K562 (cell line): Measurements from ENCODE around the gene WDR62. TPM values are rescaled to one million over a fixed set of nuclear protein-coding genes. Genes with fewer than 3 reads are reported as not detected.

Experiments
- ATAC-seq: fragments of 200-7000 bp; cut with Tn5 transposase; 3 replicates; pipeline ENCODE4 v1.9.1; 2020; ENCODE audit warnings: moderate library complexity
- BruUV-seq: library from RNA; stranded (reverse); fragments of 400-500 nt; replicated peaks from 2 replicates; lab custom pipeline; 2021; lab: Mats Ljungman, UMichigan
- CTCF ChIA-PET: fragments of 300-600 bp; formaldehyde crosslinking; extraction: SDS; loops from one replicate; lab custom pipeline; 2021; ENCODE audit warnings: low intra/inter-chr PET ratio; lab: Yijun Ruan, JAX
- POLR2A ChIA-PET: fragments of 300-600, 350-650 bp; sonication (Branson Sonifier 250); formaldehyde crosslinking; extraction: SDS; loops from one replicate; lab custom pipeline; 2021; ENCODE audit warnings: antibody characterized with exemption, inconsistent platforms; lab: Yijun Ruan, JAX
- DNase-seq, 4 experiments: peaks; one replicate each; pipeline versions ENCODE4 v3.0.0 to v3.0.0-alpha.2; 2011 to 2018; ENCODE audit warnings: low spot score in 3 of 4, mixed read lengths in 3 of 4; ENCODE audit errors: extremely low read depth in 1 of 4
- FAIRE-seq: peaks from 2 replicates; lab custom pipeline; 2011; peaks lifted over from hg19 to GRCh38; lab: Jason Lieb, UNC
- H2AFZ ChIP-seq: 2 replicates; pipeline ENCODE4 v1.6.0; 2011; ENCODE audit warnings: low read depth, low read length, control low read depth, inconsistent platforms
- H3K27ac ChIP-seq: fragments of 200-600 bp; 3 replicates; pipeline ENCODE4 v1.8.0; 2011; ENCODE audit warnings: low read depth, mild to moderate bottlenecking, control low read depth, inconsistent platforms, low read length, moderate library complexity, mixed read lengths; ENCODE audit errors: extremely low read depth
- H3K27me3 ChIP-seq, 2 experiments: fragments of 300-600 bp in 1 of 2; 2 replicates in 1 of 2; 3 replicates in 1 of 2; pipeline versions ENCODE4 v1.6.0 to v1.8.0; 2011; ENCODE audit warnings: inconsistent platforms in 2 of 2, low read length in 2 of 2, mild to moderate bottlenecking in 1 of 2, mixed read lengths in 1 of 2, moderate library complexity in 1 of 2; ENCODE audit not compliant: control insufficient read depth in 2 of 2, insufficient read depth in 2 of 2
- H3K36me3 ChIP-seq: fragments of 300-600 bp; 3 replicates; pipeline ENCODE4 v1.8.0; 2011; ENCODE audit warnings: mild to moderate bottlenecking, low read length, inconsistent platforms; ENCODE audit not compliant: control insufficient read depth, insufficient read depth
- H3K4me1 ChIP-seq, 2 experiments: fragments of 200-600 bp in 1 of 2; replicated peaks in 1 of 2; 2 replicates in 1 of 2; 3 replicates in 1 of 2; pipeline versions ENCODE4 v1.5.1 to v1.8.0; 2011; ENCODE audit warnings: inconsistent platforms in 2 of 2, low read length in 2 of 2, mild to moderate bottlenecking in 1 of 2, mixed read lengths in 1 of 2, moderate library complexity in 1 of 2; ENCODE audit not compliant: control insufficient read depth in 2 of 2, insufficient read depth in 2 of 2
- H3K4me2 ChIP-seq: 2 replicates; pipeline ENCODE4 v1.6.1; 2011; ENCODE audit warnings: low read length, control low read depth, inconsistent platforms, mixed read lengths; ENCODE audit not compliant: insufficient read depth
- H3K4me3 ChIP-seq: fragments of 200-600 bp; sonication (generic), shearing (Covaris generic); 2 replicates; pipeline ENCODE4 v1.5.1; 2016; ENCODE audit warnings: control low read depth, inconsistent platforms
- H3K79me2 ChIP-seq: fragments of 200-600 bp; 3 replicates; pipeline ENCODE4 v1.8.0; 2011; ENCODE audit warnings: low read length, inconsistent platforms; ENCODE audit not compliant: control insufficient read depth, insufficient read depth
- H3K9ac ChIP-seq, 2 experiments: 2 replicates each; pipeline versions ENCODE4 v1.6.0 to v1.6.1; 2011; ENCODE audit warnings: low read depth in 2 of 2, low read length in 2 of 2, control low read depth in 1 of 2, inconsistent platforms in 1 of 2, mild to moderate bottlenecking in 1 of 2, mixed read lengths in 1 of 2; ENCODE audit not compliant: insufficient read depth in 1 of 2
- H3K9me1 ChIP-seq: one replicate; pipeline ENCODE4 v1.6.0; 2011; ENCODE audit warnings: inconsistent platforms, mild to moderate bottlenecking, low read length, moderate library complexity; ENCODE audit not compliant: control insufficient read depth, insufficient read depth
- H3K9me3 ChIP-seq: replicated peaks from 2 replicates; pipeline ENCODE4 v1.5.1; 2011; ENCODE audit warnings: low read depth, low read length, inconsistent platforms; ENCODE audit not compliant: control insufficient read depth, insufficient read depth
- H4K20me1 ChIP-seq: replicated peaks from 2 replicates; pipeline ENCODE4 v1.6.1; 2011; ENCODE audit warnings: low read length, inconsistent platforms, mixed read lengths; ENCODE audit not compliant: control insufficient read depth, insufficient read depth
- BRD4 ChIP-seq: fragments of 200-600 bp; sonication (generic); IDR thresholded peaks from 2 replicates; pipeline ENCODE4 v1.6.1; 2017; ENCODE audit warnings: inconsistent platforms
- GTF2A2 ChIP-seq: IDR thresholded peaks from 2 replicates; pipeline ENCODE4 v1.6.1; 2016; ENCODE audit warnings: mild to moderate bottlenecking, missing genetic modification characterization, missing compliant biosample characterization
- JUN ChIP-seq, 2 experiments: sonication (generic) in 1 of 2; formaldehyde crosslinking in 1 of 2; IDR thresholded peaks; 2 replicates each; pipeline versions ENCODE4 v1.6.1 to v1.8.0; 2012 to 2022; ENCODE audit warnings: borderline replicate concordance in 2 of 2, mild to moderate bottlenecking in 2 of 2, improper control_type of control experiment in 1 of 2, low read depth in 1 of 2, low read length in 1 of 2, missing genetic modification reagents in 1 of 2
- MAX ChIP-seq: sonication (generic); formaldehyde crosslinking; IDR thresholded peaks from 2 replicates; pipeline ENCODE4 v1.9.0; 2022; ENCODE audit warnings: mild to moderate bottlenecking, missing genetic modification reagents
- MCM7 ChIP-seq, 2 experiments: fragments of 450-650 bp; IDR thresholded peaks; 2 replicates each; pipeline ENCODE4 v1.6.1; 2016 to 2018
- NR2C1 ChIP-seq, 2 experiments: fragments of 450-650 bp; IDR thresholded peaks; 2 replicates each; pipeline ENCODE4 v1.6.1; 2017; ENCODE audit warnings: mild to moderate bottlenecking in 2 of 2, antibody characterized with exemption in 1 of 2, inconsistent platforms in 1 of 2, missing compliant biosample characterization in 1 of 2, missing genetic modification characterization in 1 of 2
- PTBP1 ChIP-seq: fragments of 200-400 bp; formaldehyde crosslinking; IDR thresholded peaks from 2 replicates; pipeline ENCODE4 v1.6.1; 2017; ENCODE audit warnings: low read depth, low read length
- SMAD1 ChIP-seq: fragments of 150-350 bp; IDR thresholded peaks from 2 replicates; pipeline ENCODE4 v1.6.1; 2014; ENCODE audit warnings: low read length, low read depth; ENCODE audit not compliant: partially characterized antibody
- STAT5B ChIP-seq: fragments of 250-450 bp; sonication (Bioruptor Pico); IDR thresholded peaks from 2 replicates; pipeline ENCODE4 v1.8.0; 2021; ENCODE audit warnings: mild to moderate bottlenecking, inconsistent platforms
- ZKSCAN1 ChIP-seq: fragments of 150-350 bp; IDR thresholded peaks from 2 replicates; pipeline ENCODE4 v1.6.1; 2016; ENCODE audit warnings: low read depth, low read length
- ZKSCAN8 ChIP-seq: fragments of 200-800 bp; sonication (Bioruptor generic); IDR thresholded peaks from 2 replicates; pipeline ENCODE4 v1.6.1; 2016; ENCODE audit warnings: missing genetic modification characterization, missing compliant biosample characterization
- ZNF146 ChIP-seq: IDR thresholded peaks from one replicate; pipeline ENCODE4 v1.6.1; 2018; ENCODE audit warnings: missing compliant biosample characterization; ENCODE audit not compliant: unreplicated experiment
- ZNF311 ChIP-seq: fragments of 250-450 bp; sonication (Bioruptor Pico); IDR thresholded peaks from 2 replicates; pipeline ENCODE4 v1.4.0; 2020; ENCODE audit warnings: mild to moderate bottlenecking, moderate library complexity
- ZNF41 ChIP-seq: fragments of 250-450 bp; sonication (Bioruptor Pico); conservative IDR thresholded peaks from 2 replicates; pipeline ENCODE4 v1.4.0; 2020; ENCODE audit warnings: mild to moderate bottlenecking
- ZNF586 ChIP-seq: fragments of 450-650 bp; formaldehyde crosslinking; conservative IDR thresholded peaks from 2 replicates; pipeline ENCODE4 v1.4.0; 2020; ENCODE audit warnings: mild to moderate bottlenecking, moderate library complexity
- WGBS: fragments of 100-300 bp; shearing (Covaris generic); methylation state at CpG from one replicate; pipeline ENCODE4 v1.1.6; 2016; ENCODE audit warnings: low coverage, mixed read lengths; ENCODE audit not compliant: insufficient coverage; ENCODE audit errors: missing lambda C conversion rate; 5-methylcytosine and 5-hydroxymethylcytosine counted together
- in situ Hi-C: fragments of 300-500 bp; cut with MboI; formaldehyde crosslinking; loops from 4 replicates; pipeline ENCODE4 v1.15.0; 2018; ENCODE audit warnings: inconsistent platforms, mixed read lengths
- intact Hi-C: fragments of 100-400 bp; cut with micrococcal nuclease; formaldehyde crosslinking; loops from 2 replicates; pipeline ENCODE4 v1.14.2; 2022
- polyA plus RNA-seq, 8 experiments: library from polyadenylated mRNA; depleted of rRNA in 4 of 8; stranded (reverse) in 5 of 8; unstranded in 3 of 8; fragments of >200 nt; fragmentation: Nextera tagmentation in 2 of 8; fragmentation: Illumina TruSeq in 1 of 8; extraction: Ambion mirVana in 2 of 8; extraction: Trizol in 1 of 8; gene quantifications; 2 replicates each; pipeline versions ENCODE4 v1.2.1 to v1.2.3, GENCODE V29; 2011 to 2014; ENCODE audit warnings: inconsistent platforms in 1 of 8, missing spikeins in 1 of 8
- total RNA-seq, 7 experiments: library from RNA; depleted of rRNA in 6 of 7; stranded (reverse); fragments of >200 nt in 6 of 7; fragmentation: Illumina TruSeq in 2 of 7; extraction: Trizol in 2 of 7; gene quantifications; 2 replicates each; pipeline versions ENCODE4 v1.2.1 to v1.2.3, GENCODE V29; 2011 to 2021; ENCODE audit warnings: low replicate concordance in 1 of 7
- TF ChIP-seq, protein P1 (sequence below): fragments of 250-450 bp; sonication (Bioruptor Pico); IDR thresholded peaks from 2 replicates; pipeline ENCODE4 v1.8.0; 2022; ENCODE audit warnings: moderate library complexity, mild to moderate bottlenecking, inconsistent platforms
- TF ChIP-seq, protein P2 (sequence below): sonication (generic); formaldehyde crosslinking; IDR thresholded peaks from 2 replicates; pipeline ENCODE4 v1.8.1; 2023; ENCODE audit warnings: mild to moderate bottlenecking, missing genetic modification reagents, moderate library complexity
- TF ChIP-seq, protein P3 (sequence below): fragments of 450-650 bp; IDR thresholded peaks from 2 replicates; pipeline ENCODE4 v1.6.1; 2016; ENCODE audit warnings: missing biosample characterization, missing genetic modification characterization

Gene WDR62
- total and polyA plus RNA-seq, 9 of the 15 experiments (the other 6 are each of a cell fraction or from before 2014, with no cell fraction given), result 0.35 to 32.8 (median 14.4) TPM

DNA sequence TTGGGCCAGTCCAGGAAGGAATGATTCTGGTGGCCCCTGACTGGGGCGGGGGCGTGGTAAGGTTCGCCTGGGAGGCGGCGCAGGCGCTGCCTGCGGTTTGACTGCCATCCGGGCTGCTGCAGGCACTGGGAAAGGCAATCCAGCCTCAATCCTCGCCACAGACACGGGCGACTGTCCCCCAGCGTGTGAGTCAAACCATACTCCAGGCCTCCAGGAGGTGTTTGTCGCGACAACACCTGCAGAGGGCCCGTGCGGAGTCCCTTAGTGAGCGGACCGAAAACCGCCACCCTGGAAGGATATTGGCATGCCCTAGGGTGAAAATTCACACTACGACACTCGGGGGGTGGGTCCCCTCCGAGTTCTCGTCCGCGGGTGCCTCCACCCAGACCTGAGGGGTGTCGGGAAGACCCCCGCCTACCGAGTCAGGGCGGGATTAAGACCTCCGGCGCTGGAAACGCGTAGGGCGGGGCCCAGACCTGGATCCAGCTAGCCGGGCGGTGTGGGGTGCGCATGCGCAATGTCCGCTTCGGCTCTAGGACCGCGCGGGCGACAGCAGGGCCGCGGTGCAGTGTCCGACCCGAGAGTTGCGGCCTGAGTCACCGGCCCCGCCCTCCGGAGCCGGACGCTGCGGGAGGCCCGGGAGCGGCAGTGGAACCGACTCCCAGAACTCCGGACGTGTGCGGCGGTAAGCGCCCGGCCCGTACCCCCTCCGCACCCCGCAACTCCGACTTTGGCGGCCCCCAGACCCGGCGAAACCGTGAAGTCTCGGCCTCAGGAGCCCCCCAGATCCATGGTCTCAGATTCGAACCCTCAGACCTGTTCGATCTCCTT is 85.0 kb downstream of the WDR62 start, which contains the start of gene CAPNS1:
TSS of gene CAPNS1 (plus strand) at position 594 of the 831 bp plus-strand sequence. CDS start 946 bp downstream, outside the sequence.
- peaks cover 27% of the 10 kb centered on the region for H3K36me3 ChIP-seq
- FAIRE-seq, result peak; percentile 94
- CTCF ChIA-PET, result interaction anchor here (0.6 to 0.7 kb wide), 2 partner anchors 15 to 28 kb away, joined by 3 read pairs; no protein-coding TSS in a partner anchor
- H2AFZ ChIP-seq, result peak within 1 kb of the TSS; percentile 97
- peak; percentile 87 for ATAC-seq
- peaks cover 26% of the 10 kb centered on the region for H3K79me2 ChIP-seq
- H3K4me2 ChIP-seq, result peak within 1 kb of the TSS; percentile 96
- in situ Hi-C loops (no loop called here), intact Hi-C loops (loop anchor here (1.0 to 2.0 kb wide), 2 partner anchors 11 to 25 kb away; partner anchors contain the start of genes POLR2I and TBCB)
- no TSS peak for BruUV-seq
- POLR2A ChIA-PET, result interaction anchor here (0.5 to 2.1 kb wide), 6 partner anchors 10 to 965 kb away, joined by 3 to 9 read pairs (median 3); partner anchors contain the start of gene LIN37
- H3K4me1 ChIP-seq, result peaks cover 13 to 37% of the 10 kb centered on the region in 2 experiments
- peak; percentile 95 to 98 (median 96) for DNase-seq
- WGBS, result under 1% methylated on average over 62 of the region's 75 CpGs
- peaks cover 8% of the 10 kb centered on the region for H3K9me1 ChIP-seq
- H3K4me3 ChIP-seq, result peak within 1 kb of the TSS; percentile 95
- peak within 1 kb of the TSS; percentile 98 to 99 for H3K9ac ChIP-seq
- peaks cover 11% of the 10 kb centered on the region for H4K20me1 ChIP-seq
- H3K27ac ChIP-seq, result peak within 1 kb of the TSS; percentile 99
- H3K9me3 ChIP-seq, result no peaks in the 10 kb centered on the region
- H3K27me3 ChIP-seq, result no peaks in the 10 kb centered on the region
- TF ChIP-seq, protein P1, sequence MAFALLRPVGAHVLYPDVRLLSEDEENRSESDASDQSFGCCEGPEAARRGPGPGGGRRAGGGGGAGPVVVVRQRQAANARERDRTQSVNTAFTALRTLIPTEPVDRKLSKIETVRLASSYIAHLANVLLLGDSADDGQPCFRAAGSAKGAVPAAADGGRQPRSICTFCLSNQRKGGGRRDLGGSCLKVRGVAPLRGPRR (CRISPR knock-in tag), result no peak
- TF ChIP-seq GTF2A2 (tag), result no peak
- peak; percentile 84; the same call in 1 of the 2 replicates for TF ChIP-seq JUN (IDR thresholded peaks at IDR 0.05; ENCODE audit: borderline replicate concordance, low read depth, low read length)
- no peak; the same call in 1 of the 2 replicates for TF ChIP-seq JUN (CRISPR knock-in tag; IDR thresholded peaks at IDR 0.05; ENCODE audit: borderline replicate concordance)
- TF ChIP-seq, protein P2, sequence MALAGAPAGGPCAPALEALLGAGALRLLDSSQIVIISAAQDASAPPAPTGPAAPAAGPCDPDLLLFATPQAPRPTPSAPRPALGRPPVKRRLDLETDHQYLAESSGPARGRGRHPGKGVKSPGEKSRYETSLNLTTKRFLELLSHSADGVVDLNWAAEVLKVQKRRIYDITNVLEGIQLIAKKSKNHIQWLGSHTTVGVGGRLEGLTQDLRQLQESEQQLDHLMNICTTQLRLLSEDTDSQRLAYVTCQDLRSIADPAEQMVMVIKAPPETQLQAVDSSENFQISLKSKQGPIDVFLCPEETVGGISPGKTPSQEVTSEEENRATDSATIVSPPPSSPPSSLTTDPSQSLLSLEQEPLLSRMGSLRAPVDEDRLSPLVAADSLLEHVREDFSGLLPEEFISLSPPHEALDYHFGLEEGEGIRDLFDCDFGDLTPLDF (CRISPR knock-in tag), result no peak
- peak; percentile 45; the same call in 1 of the 2 replicates for TF ChIP-seq MAX (CRISPR knock-in tag)
- TF ChIP-seq, protein P3, sequence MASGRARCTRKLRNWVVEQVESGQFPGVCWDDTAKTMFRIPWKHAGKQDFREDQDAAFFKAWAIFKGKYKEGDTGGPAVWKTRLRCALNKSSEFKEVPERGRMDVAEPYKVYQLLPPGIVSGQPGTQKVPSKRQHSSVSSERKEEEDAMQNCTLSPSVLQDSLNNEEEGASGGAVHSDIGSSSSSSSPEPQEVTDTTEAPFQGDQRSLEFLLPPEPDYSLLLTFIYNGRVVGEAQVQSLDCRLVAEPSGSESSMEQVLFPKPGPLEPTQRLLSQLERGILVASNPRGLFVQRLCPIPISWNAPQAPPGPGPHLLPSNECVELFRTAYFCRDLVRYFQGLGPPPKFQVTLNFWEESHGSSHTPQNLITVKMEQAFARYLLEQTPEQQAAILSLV (tag), result no peak
- no peak for TF ChIP-seq ZNF586 (CRISPR knock-in tag)
- no peak for TF ChIP-seq SMAD1
- TF ChIP-seq ZKSCAN1, result peak; percentile 25; the same call in 1 of the 2 replicates
- no peak for TF ChIP-seq MCM7 (IDR thresholded peaks at IDR 0.05)
- TF ChIP-seq ZNF41 (CRISPR knock-in tag), result no peak
- no peak for TF ChIP-seq NR2C1 (IDR thresholded peaks at IDR 0.05)
- TF ChIP-seq NR2C1 (tag; IDR thresholded peaks at IDR 0.05), result no peak
- no peak for TF ChIP-seq PTBP1
- no peak for TF ChIP-seq ZKSCAN8
- TF ChIP-seq ZNF146, result no peak
- TF ChIP-seq BRD4, result peak; percentile 22; the same call in 1 of the 2 replicates
- TF ChIP-seq ZNF311 (CRISPR knock-in tag), result no peak
- no peak for TF ChIP-seq STAT5B (CRISPR knock-in tag)
